HG02642 (cell line): Measurements from ENCODE around the gene SNTG2.
A peak's percentile ranks its signal among the peaks of the same experiment; 100 is the strongest.

Experiments used
- ATAC-seq: cut with Tn5 transposase; IDR thresholded peaks from one replicate; pipeline ENCODE4 v1.9.1; 2021; ENCODE audit warnings: mild to moderate bottlenecking; ENCODE audit not compliant: unreplicated experiment, poor library complexity

Gene SNTG2

GRCh38 chr2:925711-926110 is 24.9 kb upstream of the SNTG2 start:
- ATAC-seq, result no peak

GRCh38 chr2:926259-926793 is 24.3 kb upstream of the SNTG2 start:
- ATAC-seq, result no peak

GRCh38 chr2:926896-927295 is 23.8 kb upstream of the SNTG2 start:
- no peak for ATAC-seq

- ATAC-seq, result no peak
These were observed 21.5 kb upstream of the SNTG2 start for GRCh38 chr2:929011-929735.

- no peak for ATAC-seq
These were observed 20.7 kb upstream of the SNTG2 start for GRCh38 chr2:929925-930324.

- ATAC-seq, result no peak
These were observed 19.7 kb upstream of the SNTG2 start for GRCh38 chr2:930935-931334.

- no peak for ATAC-seq
These were observed 18.1 kb upstream of the SNTG2 start for GRCh38 chr2:932320-933115.

GRCh38 chr2:933734-934295 is 16.8 kb upstream of the SNTG2 start:
- no peak for ATAC-seq

- ATAC-seq, result no peak
These were observed 13.1 kb upstream of the SNTG2 start for GRCh38 chr2:937530-937929.

- no peak for ATAC-seq
These were observed 12.3 kb upstream of the SNTG2 start for GRCh38 chr2:938181-939005.

GRCh38 chr2:939936-940601 is 10.6 kb upstream of the SNTG2 start:
- no peak for ATAC-seq

GRCh38 chr2:941871-942270 is 8.8 kb upstream of the SNTG2 start:
- no peak for ATAC-seq

GRCh38 chr2:942775-943460 is 7.7 kb upstream of the SNTG2 start:
- no peak for ATAC-seq

- no peak for ATAC-seq
These were observed 7.2 kb upstream of the SNTG2 start for GRCh38 chr2:943461-943797.

GRCh38 chr2:943821-944220 is 6.8 kb upstream of the SNTG2 start:
- no peak for ATAC-seq

GRCh38 chr2:944693-945092 is 6.0 kb upstream of the SNTG2 start:
- ATAC-seq, result no peak

GRCh38 chr2:945104-945503 is 5.5 kb upstream of the SNTG2 start:
- ATAC-seq, result no peak

GRCh38 chr2:946073-946948 is 4.3 kb upstream of the SNTG2 start:
- peak; percentile 63 for ATAC-seq
